ENCODE measurements around the gene CPED1. TPM values are rescaled to one million over a fixed set of nuclear protein-coding genes. Genes with fewer than 3 reads are reported as not detected.

The CPED1 gene
- total RNA-seq, 1 experiment from 2014 or later: 1.8 TPM

GRCh38 chr7:120964088-120964487 is 24.4 kb upstream of the CPED1 start:
- no peaks in the 10 kb centered on the region for H3K9me2 ChIP-seq (replicated peaks; ENCODE audit: low read length)
- no peaks in the 10 kb centered on the region for H3K4me1 ChIP-seq (ENCODE audit: insufficient read depth, low read length)
- ChIA-PET POLR2A (ENCODE audit: unreplicated experiment) (no interaction called here), CTCF (no interaction called here)
- peak; percentile 59 for ATAC-seq
- no peak overlapping the region for H2AFZ ChIP-seq (ENCODE audit: low read length)
- no TSS peak for BruUV-seq (replicated peaks)
- H3K9me3 ChIP-seq (ENCODE audit: low read length): no peaks in the 10 kb centered on the region
- no peaks in the 10 kb centered on the region for H3F3A ChIP-seq (ENCODE audit: low read length, unreplicated experiment)
- no peak for DNase-seq
- H3K79me2 ChIP-seq (ENCODE audit: low read length): no peaks in the 10 kb centered on the region
- H3K4me3 ChIP-seq (ENCODE audit: low read length): no peak overlapping the region
- no peaks in the 10 kb centered on the region for H4K20me1 ChIP-seq (ENCODE audit: low read length)
- no peak overlapping the region for H3K27ac ChIP-seq (ENCODE audit: low read length)
- TF ChIP-seq EZH2phosphoT487 (IDR thresholded peaks at IDR 0.05; ENCODE audit: borderline replicate concordance, low read length) (no peak), CTCF (conservative IDR thresholded peaks at IDR 0.05; ENCODE audit: low read depth, low read length) (no peak), EZH2 (IDR thresholded peaks at IDR 0.05; ENCODE audit: low read length, unreplicated experiment) (no peak)
- H3K36me3 ChIP-seq (ENCODE audit: low read depth, low read length): peaks cover 12% of the 10 kb centered on the region
- intact Hi-C loops (cut with micrococcal nuclease): no loop called here
- H3K9ac ChIP-seq (ENCODE audit: low read length): no peak overlapping the region
- no peak overlapping the region for H3K4me2 ChIP-seq (ENCODE audit: low read length)
- no peaks in the 10 kb centered on the region for H3K27me3 ChIP-seq (ENCODE audit: low read length)

GRCh38 chr7:120966961-120967360 is 21.6 kb upstream of the CPED1 start:
- H3K9me2 ChIP-seq (replicated peaks; ENCODE audit: low read length): no peaks in the 10 kb centered on the region
- BruUV-seq (replicated peaks): no TSS peak
- H3K4me3 ChIP-seq (ENCODE audit: low read length): no peak overlapping the region
- H3K9ac ChIP-seq (ENCODE audit: low read length): no peak overlapping the region
- no peak overlapping the region for H3K27ac ChIP-seq (ENCODE audit: low read length)
- peaks cover 26% of the 10 kb centered on the region for H3K36me3 ChIP-seq (ENCODE audit: low read depth, low read length)
- no peak for DNase-seq
- H3K27me3 ChIP-seq (ENCODE audit: low read length): no peaks in the 10 kb centered on the region
- H3K4me1 ChIP-seq (ENCODE audit: insufficient read depth, low read length): no peaks in the 10 kb centered on the region
- no peak for TF ChIP-seq CTCF (conservative IDR thresholded peaks at IDR 0.05; ENCODE audit: low read depth, low read length)
- POLR2A ChIA-PET (ENCODE audit: unreplicated experiment): no interaction called here
- no peak overlapping the region for H3K4me2 ChIP-seq (ENCODE audit: low read length)
- intact Hi-C loops (cut with micrococcal nuclease): no loop called here
- H2AFZ ChIP-seq (ENCODE audit: low read length): no peak overlapping the region
- ATAC-seq: no peak
- CTCF ChIA-PET: no interaction called here
- no peaks in the 10 kb centered on the region for H3K9me3 ChIP-seq (ENCODE audit: low read length)
- H3F3A ChIP-seq (ENCODE audit: low read length, unreplicated experiment): no peaks in the 10 kb centered on the region
- no peaks in the 10 kb centered on the region for H4K20me1 ChIP-seq (ENCODE audit: low read length)
- H3K79me2 ChIP-seq (ENCODE audit: low read length): no peaks in the 10 kb centered on the region

- Histone ChIP-seq H3K9me3 (ENCODE audit: low read length) (no peaks in the 10 kb centered on the region), H3K36me3 (ENCODE audit: low read depth, low read length) (peaks cover 31% of the 10 kb centered on the region), H3K9me2 (replicated peaks; ENCODE audit: low read length) (no peaks in the 10 kb centered on the region), H3K4me3 (ENCODE audit: low read length) (no peak overlapping the region), H3K4me1 (ENCODE audit: insufficient read depth, low read length) (no peaks in the 10 kb centered on the region), H3K27me3 (ENCODE audit: low read length) (no peaks in the 10 kb centered on the region), H3K9ac (ENCODE audit: low read length) (no peak overlapping the region), H3K4me2 (ENCODE audit: low read length) (no peak overlapping the region), H2AFZ (ENCODE audit: low read length) (no peak overlapping the region), H3F3A (ENCODE audit: low read length, unreplicated experiment) (no peaks in the 10 kb centered on the region), H3K79me2 (ENCODE audit: low read length) (no peaks in the 10 kb centered on the region), H4K20me1 (ENCODE audit: low read length) (no peaks in the 10 kb centered on the region), H3K27ac (ENCODE audit: low read length) (no peak overlapping the region)
- no peak for DNase-seq
- TF ChIP-seq CTCF (conservative IDR thresholded peaks at IDR 0.05; ENCODE audit: low read depth, low read length) (no peak), EZH2 (IDR thresholded peaks at IDR 0.05; ENCODE audit: low read length, unreplicated experiment) (no peak), EZH2phosphoT487 (IDR thresholded peaks at IDR 0.05; ENCODE audit: borderline replicate concordance, low read length) (no peak)
- ATAC-seq: no peak
- intact Hi-C loops (cut with micrococcal nuclease): no loop called here
- ChIA-PET CTCF (no interaction called here), POLR2A (ENCODE audit: unreplicated experiment) (no interaction called here)
- no TSS peak for BruUV-seq (replicated peaks)
Observed at GRCh38 chr7:120973849-120974248, 14.7 kb upstream of the CPED1 start.

All from PC-3 (cell line).